HG02642 (cell line): ENCODE results near the gene LEFTY1.

Source experiments
- ATAC-seq: cut with Tn5 transposase; IDR thresholded peaks from one replicate; pipeline ENCODE4 v1.9.1; 2021; ENCODE audit warnings: mild to moderate bottlenecking; ENCODE audit not compliant: unreplicated experiment, poor library complexity

The LEFTY1 gene

DNA sequence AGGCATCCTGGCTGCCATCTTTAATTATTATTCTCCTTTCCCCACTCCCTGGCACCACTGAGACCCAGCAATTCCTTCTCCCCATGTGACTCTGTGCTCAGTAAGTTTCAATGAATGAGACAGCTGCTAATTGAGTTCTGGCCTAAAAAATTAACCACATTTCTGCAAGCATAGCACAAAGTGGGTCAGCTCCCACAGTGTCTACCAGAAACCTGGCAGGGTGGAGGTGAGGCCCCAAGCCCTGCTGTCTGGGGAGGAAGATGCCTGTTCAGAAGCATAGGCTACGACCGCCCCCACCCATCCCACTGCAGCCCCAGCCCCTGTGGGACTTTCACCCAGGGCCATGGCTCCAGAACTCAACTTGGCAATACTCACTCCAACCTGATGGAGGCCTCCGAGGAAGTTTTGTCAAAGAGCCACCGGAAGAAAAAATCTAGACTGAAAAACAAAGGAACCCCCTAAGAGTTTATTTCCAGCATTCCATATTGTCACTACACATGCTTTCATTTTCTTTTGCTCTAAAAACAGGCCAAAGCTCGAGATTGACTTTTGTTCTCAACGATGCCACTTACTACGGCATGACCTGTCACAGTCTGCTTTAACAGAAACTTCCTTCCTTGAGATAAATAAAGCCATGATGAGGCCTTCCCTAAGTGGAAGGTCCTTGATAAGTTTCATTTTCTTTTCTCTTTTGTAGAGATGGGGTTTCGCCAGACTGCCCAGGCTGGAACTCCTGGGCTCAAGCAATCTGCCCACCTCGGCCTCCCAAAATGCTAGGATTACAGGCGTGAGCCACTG is 33.2 kb downstream of the LEFTY1 start:
- ATAC-seq = no peak

DNA sequence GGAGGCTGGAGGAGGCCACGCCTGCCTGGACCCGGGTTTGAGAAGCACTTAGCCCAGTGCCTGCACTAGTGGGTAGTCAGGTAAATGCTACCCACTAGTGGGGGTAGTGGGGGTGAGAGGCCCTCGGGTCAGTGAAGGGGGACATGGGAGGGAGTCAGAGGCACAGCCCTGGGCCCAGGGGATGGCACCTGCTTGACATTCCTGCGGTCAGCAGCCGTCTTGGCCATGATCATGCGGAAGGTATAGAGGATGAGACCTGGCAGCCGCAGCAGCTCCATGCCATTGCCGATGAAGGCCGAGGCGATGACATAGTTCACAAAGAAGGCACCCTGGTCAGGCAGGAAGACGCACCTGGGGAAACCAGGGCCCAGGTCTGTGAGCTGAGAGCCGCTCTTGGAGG is 35.5 kb downstream of the LEFTY1 start:
- ATAC-seq = no peak

DNA sequence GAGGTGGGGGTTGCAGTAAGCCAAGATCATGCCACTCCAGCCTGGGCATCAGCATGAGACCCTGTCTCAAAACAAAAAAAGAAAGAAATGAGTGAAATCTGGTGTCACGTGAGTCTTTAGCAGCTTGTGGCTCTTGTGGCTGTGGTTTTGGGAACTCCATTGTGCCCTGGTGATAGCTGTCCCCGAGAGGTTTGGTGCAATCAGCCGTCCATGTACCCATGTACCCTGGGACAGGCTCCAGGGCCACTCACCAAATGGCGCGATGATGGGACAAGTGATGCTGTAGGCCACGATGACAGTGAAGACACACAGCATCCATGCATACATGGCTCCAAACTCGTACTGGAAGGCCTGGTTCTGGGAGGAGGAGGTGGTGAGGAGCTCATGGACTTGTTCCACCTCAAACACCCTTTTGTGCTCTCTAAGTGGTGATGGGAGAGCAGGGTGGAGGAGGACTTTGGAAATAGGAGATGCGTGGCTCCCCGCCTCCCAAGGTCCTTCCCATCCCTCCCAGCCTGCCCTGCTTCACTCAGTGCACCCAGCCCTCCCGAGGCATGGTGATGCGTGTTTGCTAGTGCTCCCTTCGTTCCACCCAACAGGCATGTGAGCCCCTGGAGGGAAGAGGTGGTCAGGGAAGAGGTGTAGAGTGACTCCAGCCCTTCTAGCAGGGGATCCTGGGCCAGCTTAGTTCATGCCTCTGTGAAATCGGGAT is 36.4 kb downstream of the LEFTY1 start:
- ATAC-seq = no peak

DNA sequence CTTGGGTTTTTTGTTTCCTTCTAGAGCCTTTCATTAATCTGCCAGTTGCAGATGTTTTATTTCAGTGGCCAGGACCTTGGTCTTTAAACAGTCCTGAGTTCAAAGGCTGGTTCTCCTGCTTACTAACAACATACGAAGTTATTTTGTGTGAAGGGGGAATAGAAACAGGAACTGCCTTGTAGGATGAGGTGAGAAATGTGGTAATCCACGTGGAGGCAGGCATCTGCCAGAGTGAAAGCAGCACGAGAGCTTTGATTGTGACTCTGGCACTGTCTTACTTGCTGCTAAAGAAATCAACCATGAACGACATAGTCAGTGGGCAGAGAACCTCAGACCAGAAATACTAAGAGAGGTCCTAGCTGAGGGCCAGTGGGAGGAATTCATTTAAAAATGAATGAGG is 37.1 kb downstream of the LEFTY1 start:
- peak; percentile 55 for ATAC-seq

DNA sequence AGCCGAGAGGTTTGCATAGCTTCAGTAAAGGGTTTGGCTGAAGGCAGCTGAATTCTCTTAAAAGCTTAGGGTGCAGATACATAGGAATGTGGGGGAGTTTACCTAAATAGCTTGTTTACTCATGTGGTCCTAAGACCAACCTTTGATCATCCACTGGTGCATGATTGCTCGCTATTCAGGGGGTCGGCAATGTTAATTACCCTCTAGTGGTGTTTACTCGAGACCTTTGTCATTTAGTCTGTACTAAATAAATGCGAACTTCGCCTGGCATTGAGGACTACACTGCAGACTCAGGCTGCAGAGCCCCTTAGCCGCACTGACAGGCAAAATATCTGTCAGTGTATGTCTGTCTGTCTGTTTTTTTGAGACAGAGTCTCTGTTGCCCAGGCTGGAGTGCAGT is 38.6 kb downstream of the LEFTY1 start:
- ATAC-seq = no peak

DNA sequence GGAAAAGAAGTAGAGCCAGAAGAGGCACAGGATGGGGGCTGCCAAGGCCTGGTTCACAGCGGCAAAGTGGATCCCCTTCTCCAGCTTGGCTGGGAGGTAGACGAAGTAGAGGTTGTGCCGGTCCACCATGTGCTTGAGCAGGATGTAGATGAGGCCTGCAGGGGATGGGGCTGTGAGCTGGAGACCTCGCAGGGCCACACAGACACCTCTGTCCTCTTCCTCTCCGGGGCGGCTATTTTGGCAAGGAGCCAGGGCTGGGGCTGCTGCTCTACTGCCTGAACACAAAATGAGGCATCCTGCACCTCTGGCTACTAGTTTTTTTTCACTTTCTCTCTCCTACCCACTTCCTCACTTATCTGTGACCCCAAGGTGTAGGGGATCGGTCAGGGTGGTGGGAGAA is 39.0 kb downstream of the LEFTY1 start:
- ATAC-seq = no peak

DNA sequence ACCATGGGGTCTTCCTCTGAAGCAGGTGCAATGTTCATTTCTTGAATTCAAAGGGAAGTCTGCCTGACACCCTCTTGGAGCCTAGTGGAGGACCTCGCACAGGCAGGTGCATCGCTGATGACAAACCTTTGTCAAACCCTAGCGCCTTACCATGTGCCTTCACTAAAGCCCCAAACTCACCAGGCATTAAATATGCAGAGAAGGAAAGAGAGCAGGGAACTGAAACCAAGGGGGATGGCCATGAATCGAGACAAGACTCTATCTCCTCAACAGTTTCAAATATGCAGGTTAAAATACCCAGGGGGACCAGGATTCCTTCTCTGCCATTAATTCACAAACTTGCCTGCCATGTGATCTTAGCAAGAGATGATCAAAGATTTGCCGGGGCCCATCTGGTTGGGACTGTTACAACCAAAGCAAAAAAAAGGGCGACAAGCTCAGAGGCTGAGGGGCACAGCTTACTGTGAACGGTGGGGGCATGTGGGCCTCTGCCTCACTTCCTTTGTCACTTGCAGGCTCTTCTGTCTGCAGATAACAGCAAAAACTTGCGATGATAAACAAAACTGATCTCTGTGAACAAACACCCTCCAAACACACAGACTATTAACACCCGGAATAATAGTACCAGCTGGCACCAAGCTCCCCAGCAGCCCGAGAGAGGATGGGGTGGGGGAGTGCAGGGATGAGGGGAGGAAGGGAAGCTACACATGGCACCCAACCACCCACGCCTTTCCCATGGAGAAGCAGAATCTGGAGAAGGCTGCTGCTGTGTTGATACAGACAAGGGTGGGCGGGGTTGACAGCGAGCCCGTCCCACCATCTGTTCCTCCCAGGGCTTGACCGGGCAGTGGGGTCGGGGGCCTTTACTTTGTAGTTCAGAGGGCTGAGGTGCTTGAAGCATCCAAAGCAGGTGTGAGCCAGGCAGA is 40.7 kb downstream of the LEFTY1 start:
- ATAC-seq = peak; percentile 65

DNA sequence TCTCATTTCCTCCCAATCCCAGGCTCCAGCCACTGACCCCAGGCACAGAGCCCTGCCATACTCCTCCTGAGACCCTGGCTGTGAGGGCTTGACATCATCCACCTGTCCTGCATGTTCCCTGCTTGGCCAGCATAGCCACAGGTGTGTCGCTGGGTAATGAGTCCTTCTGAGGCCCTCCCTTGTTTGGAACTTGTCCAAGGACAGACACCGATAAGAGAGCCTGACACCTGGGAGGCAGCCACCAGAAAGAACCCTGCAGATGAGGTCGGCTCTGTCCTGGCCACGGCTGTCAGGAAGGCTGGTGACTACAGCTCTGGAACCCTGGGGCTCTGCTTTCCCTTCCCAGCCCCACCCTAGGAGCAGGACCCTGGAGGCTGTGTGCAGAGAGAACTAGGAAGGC is 41.3 kb downstream of the LEFTY1 start:
- peak; percentile 1 for ATAC-seq

DNA sequence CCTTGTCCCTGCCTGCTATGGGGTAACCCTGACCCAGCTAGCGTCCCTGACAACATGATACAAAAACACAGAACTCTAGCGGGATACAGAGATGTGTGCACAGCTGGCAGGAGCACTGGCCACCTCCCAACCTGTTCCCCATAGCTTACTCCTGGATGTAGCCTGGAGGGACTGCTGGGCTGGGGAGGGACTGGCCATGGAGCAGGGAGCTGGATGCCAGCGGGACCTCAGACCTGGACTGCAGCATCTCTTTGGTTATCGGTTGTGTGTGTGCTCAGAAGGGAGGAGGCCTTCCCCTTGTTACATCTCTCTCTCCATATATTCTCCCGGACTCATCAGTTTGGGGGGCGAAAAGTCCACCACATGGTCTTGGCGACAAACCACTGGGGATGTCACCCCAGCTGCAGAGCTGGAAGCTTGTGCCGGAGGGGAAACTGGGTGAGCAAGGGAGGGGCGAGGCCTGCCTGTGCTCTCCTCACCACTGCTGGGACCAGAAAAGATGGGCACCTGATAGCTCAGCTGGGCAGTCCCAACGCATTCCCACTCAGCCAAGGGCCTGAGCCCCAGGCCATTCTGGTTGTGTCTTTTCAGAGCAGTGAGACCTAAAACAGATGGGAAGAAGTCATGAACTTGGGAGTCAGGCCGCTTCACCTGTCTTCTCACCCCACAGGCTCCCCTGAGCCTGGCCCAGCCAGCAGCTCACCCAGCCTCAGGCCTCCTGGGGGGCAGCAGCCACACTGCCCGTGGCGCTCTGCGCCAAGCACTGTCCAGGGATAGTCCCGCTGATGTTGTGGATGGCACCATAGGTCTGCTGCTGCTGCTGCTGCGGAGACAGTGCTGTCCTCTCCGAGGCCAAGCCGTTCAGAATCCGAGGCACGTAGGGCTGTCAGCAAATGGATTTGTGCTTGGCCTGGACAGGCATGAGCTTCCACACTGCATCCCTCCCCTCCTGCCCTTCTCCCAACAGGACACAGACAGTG is 42.3 kb downstream of the LEFTY1 start:
- ATAC-seq = no peak

DNA sequence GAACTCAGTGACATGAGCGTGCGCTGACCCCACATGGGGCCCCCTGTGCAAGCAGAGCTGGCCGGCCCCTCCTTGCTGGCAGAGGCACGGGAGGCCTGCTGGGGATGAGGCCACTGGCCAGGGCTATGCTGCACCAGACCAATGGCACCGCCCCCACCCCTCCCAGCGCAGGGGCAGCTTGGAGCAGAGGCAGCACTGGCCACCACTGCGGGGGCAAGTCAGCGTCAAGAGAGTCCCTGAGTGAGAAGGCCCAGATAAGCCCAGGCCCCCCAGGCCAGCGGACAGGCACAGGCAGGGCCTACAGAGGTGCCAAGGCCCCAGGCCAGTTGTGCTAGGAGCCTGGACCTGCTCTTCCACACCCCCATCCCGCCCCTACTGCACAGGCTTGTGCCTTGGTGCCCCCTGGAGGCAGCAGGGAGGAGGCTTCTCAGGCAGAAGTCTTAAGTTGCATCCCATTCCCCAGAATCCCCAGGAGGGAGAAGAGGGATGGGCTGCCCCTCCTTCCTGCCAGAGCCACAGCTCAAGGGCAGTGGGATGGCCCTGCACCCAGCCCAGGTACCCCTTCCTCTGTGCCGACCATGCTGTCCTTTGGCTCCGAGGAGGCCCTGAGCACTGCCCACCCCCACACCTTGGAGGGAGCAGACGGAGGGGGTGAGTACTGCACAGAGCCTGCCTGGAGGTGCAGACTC is 43.2 kb downstream of the LEFTY1 start:
- no peak for ATAC-seq

DNA sequence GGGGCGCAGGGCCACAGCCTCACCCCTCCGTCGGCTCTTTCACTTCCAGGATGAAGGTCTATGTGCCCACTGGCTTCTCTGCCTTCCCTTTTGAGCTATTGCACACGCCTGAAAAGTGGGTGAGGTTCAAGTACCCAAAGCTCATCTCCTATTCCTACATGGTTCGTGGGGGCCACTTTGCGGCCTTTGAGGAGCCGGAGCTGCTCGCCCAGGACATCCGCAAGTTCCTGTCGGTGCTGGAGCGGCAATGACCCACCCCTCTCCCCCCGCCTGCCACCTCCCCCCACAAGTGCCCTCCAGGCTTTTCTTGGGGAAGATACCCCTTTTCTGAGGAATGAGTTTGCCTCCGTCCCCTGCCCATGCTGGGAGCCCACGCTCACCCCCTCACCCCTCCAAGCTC is 43.8 kb downstream of the LEFTY1 start:
- no peak for ATAC-seq

DNA sequence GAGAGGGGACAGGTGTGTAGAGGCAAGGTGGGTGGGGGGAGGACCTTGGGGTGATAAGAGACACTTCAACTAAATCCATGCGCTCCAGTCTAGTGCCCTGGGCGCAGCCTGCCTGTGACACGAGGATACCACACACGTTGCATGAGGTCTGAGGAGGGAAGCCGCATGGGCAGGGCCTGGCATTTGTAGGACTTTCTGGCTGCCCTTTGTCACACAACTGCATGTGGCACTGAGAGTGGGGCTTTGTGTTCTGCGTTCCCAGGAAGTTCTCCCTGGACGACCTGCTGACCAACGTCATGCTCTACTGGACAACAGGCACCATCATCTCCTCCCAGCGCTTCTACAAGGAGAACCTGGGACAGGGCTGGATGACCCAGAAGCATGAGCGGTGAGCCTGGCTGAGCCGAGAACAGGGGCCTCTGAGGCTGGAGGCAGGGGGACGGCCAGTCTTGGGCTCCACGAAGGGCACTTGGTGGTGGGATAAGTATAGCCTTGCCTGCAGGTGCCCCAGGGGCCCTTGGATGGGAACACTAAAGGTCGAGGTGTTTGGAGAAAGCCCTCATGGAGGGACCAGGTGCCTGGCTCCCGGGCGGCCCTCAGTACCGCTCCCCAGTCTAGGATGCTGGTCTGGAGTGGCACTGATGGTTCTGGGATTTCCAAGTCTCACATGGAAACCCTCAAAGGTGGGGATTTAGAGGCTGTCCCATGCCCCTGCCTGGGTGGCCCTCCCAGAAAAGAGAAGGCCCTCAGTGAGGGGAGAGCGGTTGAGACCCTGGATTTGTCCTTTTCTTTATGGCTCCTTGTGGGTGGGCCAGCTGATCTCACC is 44.5 kb downstream of the LEFTY1 start:
- ATAC-seq = no peak

DNA sequence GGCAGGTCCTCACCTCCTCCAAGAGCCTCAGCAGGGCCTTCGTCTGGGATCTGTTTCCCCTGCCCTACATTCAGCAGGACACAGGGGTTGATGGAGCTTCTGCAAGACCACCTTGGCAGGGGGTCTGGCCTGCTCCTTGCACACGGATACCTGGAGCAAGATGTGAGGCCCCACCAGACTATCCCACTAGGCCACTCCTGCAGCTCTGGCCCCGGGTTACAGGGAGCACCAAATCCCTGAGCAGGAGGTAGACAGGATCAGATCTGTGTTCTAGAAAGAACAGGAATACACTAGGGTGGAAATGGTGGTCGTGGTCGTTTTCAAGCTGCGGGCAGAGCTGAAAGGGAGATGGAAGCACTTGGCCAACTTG is 45.5 kb downstream of the LEFTY1 start:
- ATAC-seq = no peak

DNA sequence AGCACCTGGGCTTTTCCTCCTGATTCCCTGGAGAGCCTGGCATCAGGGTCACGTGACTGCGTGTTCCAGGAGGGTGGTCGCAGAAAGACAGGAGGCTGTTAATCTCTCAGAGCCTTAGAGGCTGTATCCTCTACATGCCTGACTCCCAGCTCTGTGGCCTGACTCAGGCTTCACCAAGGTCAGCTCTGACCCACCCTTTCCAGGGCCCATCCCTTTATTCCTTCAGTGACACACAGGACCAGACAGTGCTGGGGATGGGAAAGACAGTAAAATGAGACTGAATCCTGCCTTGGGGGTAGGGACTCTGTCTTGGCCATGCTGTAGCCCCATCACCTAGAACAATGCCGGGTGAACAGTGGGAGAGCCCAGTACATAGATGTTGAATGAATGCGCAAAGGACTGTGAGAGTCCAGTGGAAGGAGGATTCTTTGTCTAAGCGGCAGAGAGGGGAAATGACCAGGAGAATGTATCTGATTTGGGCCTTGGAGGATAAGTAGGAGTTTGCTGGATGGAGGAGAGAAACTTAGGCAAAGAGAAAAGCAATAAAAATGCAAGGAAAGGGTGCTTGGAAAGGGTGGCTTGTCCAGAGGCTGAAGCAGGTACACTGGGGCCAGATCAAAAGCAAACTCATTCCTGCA is 46.0 kb downstream of the LEFTY1 start:
- no peak for ATAC-seq

DNA sequence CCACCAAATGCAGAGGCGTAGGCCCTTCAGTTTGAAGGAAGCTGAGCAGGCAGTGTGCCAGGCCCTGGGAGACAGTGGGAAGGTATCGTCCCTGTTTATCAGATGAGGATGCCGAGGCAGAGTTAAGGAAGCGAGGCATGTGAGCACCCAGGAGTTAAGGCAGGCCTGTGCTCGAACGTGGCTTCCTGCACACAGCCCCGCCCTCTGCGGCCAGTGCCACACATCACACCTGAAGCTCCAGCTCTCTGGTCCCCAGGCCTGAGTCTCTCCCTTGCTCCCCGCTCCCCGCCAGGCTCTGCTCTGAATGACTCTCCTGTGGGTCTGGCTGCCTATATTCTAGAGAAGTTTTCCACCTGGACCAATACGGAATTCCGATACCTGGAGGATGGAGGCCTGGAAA is 46.9 kb downstream of the LEFTY1 start:
- ATAC-seq = no peak

DNA sequence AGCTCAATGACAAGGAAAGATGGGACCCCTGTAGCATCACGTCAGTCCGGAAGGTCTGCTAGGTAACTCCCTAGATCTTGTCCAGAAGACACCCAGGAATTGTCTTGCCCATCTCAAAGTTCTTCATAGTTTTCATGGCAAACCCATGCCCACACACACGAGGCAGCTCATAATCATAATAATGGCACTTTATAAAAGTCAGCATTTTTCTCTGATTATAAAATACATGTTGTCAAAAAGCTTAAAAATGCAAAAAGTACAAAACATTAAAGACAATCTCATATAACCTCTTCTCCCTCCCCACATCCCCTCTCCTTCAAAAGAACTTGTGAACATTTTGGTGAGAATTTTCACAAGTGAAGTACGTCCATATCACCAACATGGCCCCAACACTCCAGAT is 48.2 kb downstream of the LEFTY1 start:
- no peak for ATAC-seq

DNA sequence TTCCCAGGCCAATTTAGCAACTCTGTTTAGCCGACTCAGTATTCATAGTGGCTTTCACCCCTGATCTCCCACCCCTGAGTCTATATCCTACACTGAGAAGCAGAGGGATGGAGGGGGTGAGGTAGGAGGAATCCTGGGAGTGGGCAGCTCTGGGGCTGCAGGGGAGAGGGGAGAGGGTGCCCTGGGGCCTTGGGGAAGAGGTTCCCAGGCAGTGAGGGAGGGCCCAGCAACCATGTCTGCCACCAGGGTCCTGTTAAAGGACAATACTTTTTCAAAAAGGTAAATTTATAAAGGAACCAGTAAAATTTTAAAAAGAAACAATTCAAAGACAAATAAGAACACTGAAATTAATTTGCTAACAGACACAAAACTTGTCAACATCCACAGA is 48.7 kb downstream of the LEFTY1 start:
- ATAC-seq = no peak

DNA sequence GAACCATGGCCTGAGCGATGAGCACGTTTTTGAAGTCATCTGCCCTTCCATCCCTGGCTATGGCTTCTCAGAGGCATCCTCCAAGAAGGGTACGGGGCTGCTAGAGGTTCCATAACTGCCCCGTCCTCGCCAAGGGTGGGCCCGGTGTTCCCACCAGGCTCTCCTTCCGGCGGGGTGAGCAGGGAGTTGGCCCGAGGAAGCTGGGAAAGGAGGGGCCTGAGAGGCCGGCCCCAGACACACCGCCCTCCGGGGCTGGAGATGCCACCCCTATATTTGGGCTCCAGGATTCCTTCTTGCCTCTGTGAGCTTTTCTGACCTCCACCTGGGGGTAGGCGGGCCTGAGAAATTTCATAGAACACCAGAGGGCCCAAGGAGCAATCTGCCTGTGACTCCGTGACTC is 50.2 kb downstream of the LEFTY1 start:
- ATAC-seq = no peak
